ENCODE data around the gene ZNF574.

Gene ZNF574

DNA sequence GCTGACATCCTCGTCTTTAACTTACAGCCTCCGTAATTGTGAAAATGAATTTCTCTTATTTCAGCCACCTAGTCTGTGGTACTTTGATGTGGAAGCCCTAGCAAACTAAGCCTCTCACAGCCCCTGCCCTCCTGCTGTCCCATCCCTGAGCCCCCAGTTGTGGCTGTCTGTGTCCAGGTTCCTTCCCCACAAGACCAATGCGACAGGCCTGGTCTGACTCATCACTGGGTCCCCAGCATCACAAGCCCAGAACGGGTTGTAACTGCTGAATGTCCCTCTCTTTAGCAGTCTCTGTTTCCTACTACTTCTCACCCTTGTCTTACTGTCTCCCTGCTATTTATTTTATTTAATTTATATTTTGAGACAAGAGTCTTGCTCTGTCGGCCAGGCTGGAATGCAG lies 50.6 kb downstream of the ZNF574 start:
- no peak for DNase-seq (ENCODE audit: low read depth in 3 of 3)

DNA sequence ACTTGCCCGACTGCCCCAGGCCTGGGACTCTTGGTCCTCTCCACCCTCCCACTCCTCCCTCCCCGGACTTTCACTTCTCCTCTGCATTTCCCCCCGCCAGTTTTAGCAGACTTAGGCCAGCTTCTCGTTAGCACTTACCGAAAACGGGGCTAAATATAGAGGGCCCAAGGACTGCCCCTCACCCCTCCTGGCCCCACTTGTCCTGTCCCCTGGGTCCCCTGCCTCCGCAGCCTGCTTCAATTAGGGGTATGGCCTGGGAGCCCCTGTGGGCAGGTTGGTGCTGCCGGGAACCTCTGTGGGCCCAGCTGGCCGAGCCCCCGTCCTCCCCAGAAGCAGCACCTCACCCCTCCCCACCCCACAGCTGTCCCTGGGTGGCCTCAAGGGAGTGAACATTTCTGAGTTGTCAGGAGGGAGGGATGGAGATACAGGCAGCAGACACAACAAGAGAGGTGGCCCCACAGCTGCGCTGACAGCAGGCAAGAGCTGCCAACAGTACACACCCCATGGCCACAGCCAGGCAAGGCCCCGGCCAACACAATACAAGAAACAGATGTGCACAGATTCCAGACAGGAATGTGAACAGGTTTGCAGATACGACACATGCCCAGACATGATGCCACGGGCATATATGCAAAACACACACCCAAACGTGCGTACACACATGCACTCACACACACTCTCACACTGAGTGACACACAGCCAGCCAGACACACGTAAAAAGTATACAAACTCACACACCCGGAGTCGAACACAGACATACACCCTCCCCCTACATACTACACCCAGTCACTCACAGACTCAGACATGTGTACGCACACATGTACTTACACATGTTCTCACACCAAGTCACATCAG lies 53.7 kb downstream of the ZNF574 start:
- DNase-seq (ENCODE audit: low read depth in 3 of 3): no peak

DNA sequence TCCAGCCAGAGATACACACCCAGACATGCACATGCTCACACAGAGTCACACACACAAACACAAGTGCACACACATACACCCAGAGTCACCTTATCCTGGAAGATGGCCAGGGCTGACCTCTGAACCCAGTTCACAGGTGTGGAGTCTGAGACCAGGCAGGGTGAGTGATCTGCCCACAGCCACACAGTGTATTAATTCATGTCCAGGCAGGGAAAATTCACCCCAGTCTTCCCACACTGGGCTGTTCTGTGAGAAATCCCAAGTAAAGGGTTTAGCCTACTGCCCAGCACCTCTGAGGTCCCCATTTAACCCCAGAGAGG lies 54.2 kb downstream of the ZNF574 start:
- no peak for DNase-seq (ENCODE audit: low read depth in 3 of 3)
